ENCODE measurements around the gene ADISSP. TPM values are rescaled to one million over a fixed set of nuclear protein-coding genes. Genes with fewer than 3 reads are reported as not detected.
A peak's percentile ranks its signal among the peaks of the same experiment; 100 is the strongest.

Gene ADISSP
- total and polyA plus RNA-seq, 2 experiments from 2014 or later = 86.6 to 126 TPM

DNA sequence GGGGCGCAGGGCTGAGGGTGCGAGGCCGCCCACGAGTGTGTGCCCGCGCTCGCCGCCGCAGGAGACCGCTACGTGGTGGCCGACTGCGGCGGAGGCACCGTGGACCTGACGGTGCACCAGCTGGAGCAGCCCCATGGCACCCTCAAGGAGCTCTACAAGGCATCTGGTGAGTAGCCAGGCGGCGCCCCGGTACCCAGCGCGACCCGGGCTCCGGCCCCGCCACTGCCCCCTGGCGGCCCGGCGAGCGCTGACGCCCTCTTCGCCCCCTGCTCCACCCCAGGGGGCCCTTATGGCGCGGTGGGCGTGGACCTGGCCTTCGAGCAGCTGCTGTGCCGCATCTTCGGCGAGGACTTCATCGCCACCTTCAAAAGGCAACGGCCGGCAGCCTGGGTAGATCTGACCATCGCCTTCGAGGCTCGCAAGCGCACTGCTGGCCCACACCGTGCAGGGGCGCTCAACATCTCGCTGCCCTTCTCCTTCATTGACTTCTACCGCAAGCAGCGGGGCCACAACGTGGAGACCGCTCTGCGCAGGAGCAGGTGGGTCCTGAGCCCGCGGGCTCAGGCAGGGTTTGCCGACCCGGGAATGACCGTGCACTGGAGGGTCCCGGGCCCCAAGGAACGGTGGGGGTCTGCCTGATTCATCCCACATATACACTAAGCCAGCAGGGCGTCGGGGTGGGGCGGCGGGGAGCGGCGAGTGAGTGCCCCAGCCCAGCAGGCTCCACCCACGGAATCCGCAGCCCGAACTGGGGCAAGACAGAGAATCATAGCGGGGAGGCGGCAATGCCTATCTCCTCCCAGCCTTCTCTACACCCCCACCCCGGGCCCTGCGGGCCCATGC is 17.6 kb downstream of the ADISSP start:
- peak overlapping the region; percentile 93 for H3K4me2 ChIP-seq
- ATAC-seq (peak; percentile 39), DNase-seq (ENCODE audit: low spot score) (peak; percentile 87)
- peaks cover 17% of the 10 kb centered on the region; the same call in 1 of the 2 replicates for H3K4me1 ChIP-seq (ENCODE audit: insufficient read depth)
- peak overlapping the region; percentile 76; the same call in 1 of the 2 replicates for H2AFZ ChIP-seq
- H3K9me2 ChIP-seq (ENCODE audit: insufficient read depth) = no peaks in the 10 kb centered on the region
- peaks cover 11% of the 10 kb centered on the region; the same call in 1 of the 2 replicates for H4K20me1 ChIP-seq (replicated peaks; ENCODE audit: insufficient read depth)
- H3K79me2 ChIP-seq (replicated peaks; ENCODE audit: insufficient read depth) = no peaks in the 10 kb centered on the region
- Mint-ChIP-seq H3K9me3 (peaks cover 4% of the 10 kb centered on the region; the same call in 1 of the 3 replicates), H3K4me1 (peaks cover 21% of the 10 kb centered on the region), H3K27me3 (ENCODE audit: insufficient read depth, low read depth, poor library complexity) (peaks cover 31% of the 10 kb centered on the region), H3K4me3 (peak overlapping the region; percentile 64), H3K36me3 (ENCODE audit: low read depth) (no peaks in the 10 kb centered on the region; the same call in 2 of the 3 replicates), H3K27ac (no peak overlapping the region)
- H3K27ac ChIP-seq (ENCODE audit: low read depth) = no peak overlapping the region
- H3K4me3 ChIP-seq = peak overlapping the region; percentile 73
- H3F3A ChIP-seq (replicated peaks; ENCODE audit: low read depth) = peaks cover 14% of the 10 kb centered on the region
- TF ChIP-seq CREB1 (CRISPR knock-in tag; IDR thresholded peaks at IDR 0.05; ENCODE audit: low read depth) (peak; percentile 50; the same call in 1 of the 2 replicates), POLR2AphosphoS5 (IDR thresholded peaks at IDR 0.05; ENCODE audit: low read depth) (peak; percentile 36; the same call in 1 of the 2 replicates), ZNF331 (CRISPR knock-in tag; IDR thresholded peaks at IDR 0.05; ENCODE audit: low read depth) (no peak)
- TF ChIP-seq, protein P1, sequence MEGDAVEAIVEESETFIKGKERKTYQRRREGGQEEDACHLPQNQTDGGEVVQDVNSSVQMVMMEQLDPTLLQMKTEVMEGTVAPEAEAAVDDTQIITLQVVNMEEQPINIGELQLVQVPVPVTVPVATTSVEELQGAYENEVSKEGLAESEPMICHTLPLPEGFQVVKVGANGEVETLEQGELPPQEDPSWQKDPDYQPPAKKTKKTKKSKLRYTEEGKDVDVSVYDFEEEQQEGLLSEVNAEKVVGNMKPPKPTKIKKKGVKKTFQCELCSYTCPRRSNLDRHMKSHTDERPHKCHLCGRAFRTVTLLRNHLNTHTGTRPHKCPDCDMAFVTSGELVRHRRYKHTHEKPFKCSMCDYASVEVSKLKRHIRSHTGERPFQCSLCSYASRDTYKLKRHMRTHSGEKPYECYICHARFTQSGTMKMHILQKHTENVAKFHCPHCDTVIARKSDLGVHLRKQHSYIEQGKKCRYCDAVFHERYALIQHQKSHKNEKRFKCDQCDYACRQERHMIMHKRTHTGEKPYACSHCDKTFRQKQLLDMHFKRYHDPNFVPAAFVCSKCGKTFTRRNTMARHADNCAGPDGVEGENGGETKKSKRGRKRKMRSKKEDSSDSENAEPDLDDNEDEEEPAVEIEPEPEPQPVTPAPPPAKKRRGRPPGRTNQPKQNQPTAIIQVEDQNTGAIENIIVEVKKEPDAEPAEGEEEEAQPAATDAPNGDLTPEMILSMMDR (conservative IDR thresholded peaks at IDR 0.05; ENCODE audit: low read depth in 2 of 2) = peak; percentile 79 to 89
- peaks cover 28% of the 10 kb centered on the region for H3K27me3 ChIP-seq (ENCODE audit: insufficient read depth)
- H3K36me3 ChIP-seq (ENCODE audit: insufficient read depth) = no peaks in the 10 kb centered on the region

DNA sequence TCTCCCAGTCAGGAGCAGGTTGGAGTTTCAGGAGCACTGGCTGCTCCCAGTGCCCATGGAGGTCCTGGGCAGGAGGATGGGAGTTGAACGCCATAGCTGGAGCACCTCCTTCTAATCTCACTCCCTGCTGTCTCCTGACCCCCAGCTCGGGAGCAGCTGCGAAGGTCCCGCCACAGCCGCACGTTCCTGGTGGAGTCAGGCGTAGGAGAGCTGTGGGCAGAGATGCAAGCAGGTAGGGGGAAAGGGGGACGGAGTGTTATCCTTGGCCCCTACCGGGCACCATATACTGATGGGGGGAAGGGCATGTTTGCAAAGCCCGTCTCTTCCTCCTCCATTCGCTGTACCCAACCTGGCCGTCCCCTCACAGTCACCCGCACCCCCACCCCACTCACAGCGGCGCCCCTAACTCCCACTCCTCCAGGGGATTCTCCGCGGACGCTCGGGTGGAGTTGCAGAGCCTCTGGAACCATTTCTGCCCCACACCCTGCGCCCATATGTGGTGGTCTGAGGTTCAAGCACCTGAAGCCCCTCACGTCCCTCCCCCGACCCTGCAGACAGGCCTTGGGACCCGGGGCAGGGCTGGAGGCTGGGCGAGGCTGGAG is 18.4 kb downstream of the ADISSP start:
- no peaks in the 10 kb centered on the region for H3K79me2 ChIP-seq (replicated peaks; ENCODE audit: insufficient read depth)
- DNase-seq (ENCODE audit: low spot score) = no peak
- H3K36me3 Mint-ChIP-seq (ENCODE audit: low read depth) = no peaks in the 10 kb centered on the region; the same call in 2 of the 3 replicates
- H3K36me3 ChIP-seq (ENCODE audit: insufficient read depth) = no peaks in the 10 kb centered on the region
- peaks cover 14% of the 10 kb centered on the region for H3F3A ChIP-seq (replicated peaks; ENCODE audit: low read depth)
- no peak overlapping the region for H3K4me3 Mint-ChIP-seq
- H3K27me3 ChIP-seq (ENCODE audit: insufficient read depth) = peaks cover 28% of the 10 kb centered on the region
- no peak for ATAC-seq
- peak overlapping the region; percentile 73 for H3K4me3 ChIP-seq
- H3K9me2 ChIP-seq (ENCODE audit: insufficient read depth) = no peaks in the 10 kb centered on the region
- no peak overlapping the region for H3K27ac Mint-ChIP-seq
- peaks cover 34% of the 10 kb centered on the region for H3K27me3 Mint-ChIP-seq (ENCODE audit: insufficient read depth, low read depth, poor library complexity)
- TF ChIP-seq JUNB (IDR thresholded peaks at IDR 0.05; ENCODE audit: unreplicated experiment) = no peak
- no peak for TF ChIP-seq STAT1 (IDR thresholded peaks at IDR 0.05; ENCODE audit: unreplicated experiment)
- no peak for TF ChIP-seq ZNF331 (CRISPR knock-in tag; IDR thresholded peaks at IDR 0.05; ENCODE audit: low read depth)
- TF ChIP-seq, protein P2, sequence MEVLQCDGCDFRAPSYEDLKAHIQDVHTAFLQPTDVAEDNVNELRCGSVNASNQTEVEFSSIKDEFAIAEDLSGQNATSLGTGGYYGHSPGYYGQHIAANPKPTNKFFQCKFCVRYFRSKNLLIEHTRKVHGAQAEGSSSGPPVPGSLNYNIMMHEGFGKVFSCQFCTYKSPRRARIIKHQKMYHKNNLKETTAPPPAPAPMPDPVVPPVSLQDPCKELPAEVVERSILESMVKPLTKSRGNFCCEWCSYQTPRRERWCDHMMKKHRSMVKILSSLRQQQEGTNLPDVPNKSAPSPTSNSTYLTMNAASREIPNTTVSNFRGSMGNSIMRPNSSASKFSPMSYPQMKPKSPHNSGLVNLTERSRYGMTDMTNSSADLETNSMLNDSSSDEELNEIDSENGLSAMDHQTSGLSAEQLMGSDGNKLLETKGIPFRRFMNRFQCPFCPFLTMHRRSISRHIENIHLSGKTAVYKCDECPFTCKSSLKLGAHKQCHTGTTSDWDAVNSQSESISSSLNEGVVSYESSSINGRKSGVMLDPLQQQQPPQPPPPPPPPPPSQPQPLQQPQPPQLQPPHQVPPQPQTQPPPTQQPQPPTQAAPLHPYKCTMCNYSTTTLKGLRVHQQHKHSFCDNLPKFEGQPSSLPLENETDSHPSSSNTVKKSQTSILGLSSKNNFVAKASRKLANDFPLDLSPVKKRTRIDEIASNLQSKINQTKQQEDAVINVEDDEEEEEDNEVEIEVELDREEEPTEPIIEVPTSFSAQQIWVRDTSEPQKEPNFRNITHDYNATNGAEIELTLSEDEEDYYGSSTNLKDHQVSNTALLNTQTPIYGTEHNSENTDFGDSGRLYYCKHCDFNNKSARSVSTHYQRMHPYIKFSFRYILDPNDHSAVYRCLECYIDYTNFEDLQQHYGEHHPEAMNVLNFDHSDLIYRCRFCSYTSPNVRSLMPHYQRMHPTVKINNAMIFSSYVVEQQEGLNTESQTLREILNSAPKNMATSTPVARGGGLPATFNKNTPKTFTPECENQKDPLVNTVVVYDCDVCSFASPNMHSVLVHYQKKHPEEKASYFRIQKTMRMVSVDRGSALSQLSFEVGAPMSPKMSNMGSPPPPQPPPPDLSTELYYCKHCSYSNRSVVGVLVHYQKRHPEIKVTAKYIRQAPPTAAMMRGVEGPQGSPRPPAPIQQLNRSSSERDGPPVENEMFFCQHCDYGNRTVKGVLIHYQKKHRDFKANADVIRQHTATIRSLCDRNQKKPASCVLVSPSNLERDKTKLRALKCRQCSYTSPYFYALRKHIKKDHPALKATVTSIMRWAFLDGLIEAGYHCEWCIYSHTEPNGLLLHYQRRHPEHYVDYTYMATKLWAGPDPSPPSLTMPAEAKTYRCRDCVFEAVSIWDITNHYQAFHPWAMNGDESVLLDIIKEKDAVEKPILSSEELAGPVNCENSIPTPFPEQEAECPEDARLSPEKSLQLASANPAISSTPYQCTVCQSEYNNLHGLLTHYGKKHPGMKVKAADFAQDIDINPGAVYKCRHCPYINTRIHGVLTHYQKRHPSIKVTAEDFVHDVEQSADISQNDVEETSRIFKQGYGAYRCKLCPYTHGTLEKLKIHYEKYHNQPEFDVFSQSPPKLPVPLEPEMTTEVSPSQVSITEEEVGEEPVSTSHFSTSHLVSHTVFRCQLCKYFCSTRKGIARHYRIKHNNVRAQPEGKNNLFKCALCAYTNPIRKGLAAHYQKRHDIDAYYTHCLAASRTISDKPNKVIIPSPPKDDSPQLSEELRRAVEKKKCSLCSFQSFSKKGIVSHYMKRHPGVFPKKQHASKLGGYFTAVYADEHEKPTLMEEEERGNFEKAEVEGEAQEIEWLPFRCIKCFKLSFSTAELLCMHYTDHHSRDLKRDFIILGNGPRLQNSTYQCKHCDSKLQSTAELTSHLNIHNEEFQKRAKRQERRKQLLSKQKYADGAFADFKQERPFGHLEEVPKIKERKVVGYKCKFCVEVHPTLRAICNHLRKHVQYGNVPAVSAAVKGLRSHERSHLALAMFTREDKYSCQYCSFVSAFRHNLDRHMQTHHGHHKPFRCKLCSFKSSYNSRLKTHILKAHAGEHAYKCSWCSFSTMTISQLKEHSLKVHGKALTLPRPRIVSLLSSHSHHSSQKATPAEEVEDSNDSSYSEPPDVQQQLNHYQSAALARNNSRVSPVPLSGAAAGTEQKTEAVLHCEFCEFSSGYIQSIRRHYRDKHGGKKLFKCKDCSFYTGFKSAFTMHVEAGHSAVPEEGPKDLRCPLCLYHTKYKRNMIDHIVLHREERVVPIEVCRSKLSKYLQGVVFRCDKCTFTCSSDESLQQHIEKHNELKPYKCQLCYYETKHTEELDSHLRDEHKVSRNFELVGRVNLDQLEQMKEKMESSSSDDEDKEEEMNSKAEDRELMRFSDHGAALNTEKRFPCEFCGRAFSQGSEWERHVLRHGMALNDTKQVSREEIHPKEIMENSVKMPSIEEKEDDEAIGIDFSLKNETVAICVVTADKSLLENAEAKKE (CRISPR knock-in tag; IDR thresholded peaks at IDR 0.05) = no peak
- no peak for TF ChIP-seq EZH2 (IDR thresholded peaks at IDR 0.05; ENCODE audit: low read depth, unreplicated experiment)
- peak overlapping the region; percentile 93 for H3K4me2 ChIP-seq
- peaks cover 17% of the 10 kb centered on the region; the same call in 1 of the 2 replicates for H3K4me1 ChIP-seq (ENCODE audit: insufficient read depth)
- H3K4me1 Mint-ChIP-seq = peaks cover 28% of the 10 kb centered on the region
- peaks cover 11% of the 10 kb centered on the region; the same call in 1 of the 2 replicates for H4K20me1 ChIP-seq (replicated peaks; ENCODE audit: insufficient read depth)
- no peak overlapping the region for H3K27ac ChIP-seq (ENCODE audit: low read depth)
- no peak overlapping the region for H2AFZ ChIP-seq
- peaks cover 4% of the 10 kb centered on the region; the same call in 1 of the 3 replicates for H3K9me3 Mint-ChIP-seq

Data from GM23338 (cell line).